ENCODE results near the gene OR52E4.

DNA sequence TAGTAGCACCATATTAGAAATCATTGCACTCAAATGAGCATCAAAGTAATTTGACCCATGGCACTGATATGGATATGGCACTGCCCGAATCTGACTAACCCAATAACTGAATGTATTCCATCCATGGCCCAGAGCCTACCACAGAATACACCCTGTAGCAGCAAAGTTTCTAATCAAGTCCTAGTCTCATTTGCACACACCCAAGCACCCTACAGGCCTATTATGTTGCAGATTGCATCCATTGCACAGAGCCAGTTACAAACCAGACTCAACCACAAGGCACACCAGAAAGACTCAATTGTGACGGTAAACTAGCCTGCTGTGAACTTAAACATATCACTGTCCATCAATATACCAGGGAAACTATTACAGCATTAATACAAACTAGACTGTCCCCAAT, 19.1 kb downstream of the OR52E4 start:
- TF ChIP-seq, protein P1, sequence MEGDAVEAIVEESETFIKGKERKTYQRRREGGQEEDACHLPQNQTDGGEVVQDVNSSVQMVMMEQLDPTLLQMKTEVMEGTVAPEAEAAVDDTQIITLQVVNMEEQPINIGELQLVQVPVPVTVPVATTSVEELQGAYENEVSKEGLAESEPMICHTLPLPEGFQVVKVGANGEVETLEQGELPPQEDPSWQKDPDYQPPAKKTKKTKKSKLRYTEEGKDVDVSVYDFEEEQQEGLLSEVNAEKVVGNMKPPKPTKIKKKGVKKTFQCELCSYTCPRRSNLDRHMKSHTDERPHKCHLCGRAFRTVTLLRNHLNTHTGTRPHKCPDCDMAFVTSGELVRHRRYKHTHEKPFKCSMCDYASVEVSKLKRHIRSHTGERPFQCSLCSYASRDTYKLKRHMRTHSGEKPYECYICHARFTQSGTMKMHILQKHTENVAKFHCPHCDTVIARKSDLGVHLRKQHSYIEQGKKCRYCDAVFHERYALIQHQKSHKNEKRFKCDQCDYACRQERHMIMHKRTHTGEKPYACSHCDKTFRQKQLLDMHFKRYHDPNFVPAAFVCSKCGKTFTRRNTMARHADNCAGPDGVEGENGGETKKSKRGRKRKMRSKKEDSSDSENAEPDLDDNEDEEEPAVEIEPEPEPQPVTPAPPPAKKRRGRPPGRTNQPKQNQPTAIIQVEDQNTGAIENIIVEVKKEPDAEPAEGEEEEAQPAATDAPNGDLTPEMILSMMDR (IDR thresholded peaks at IDR 0.05) = no peak
- TF ChIP-seq, protein P2, sequence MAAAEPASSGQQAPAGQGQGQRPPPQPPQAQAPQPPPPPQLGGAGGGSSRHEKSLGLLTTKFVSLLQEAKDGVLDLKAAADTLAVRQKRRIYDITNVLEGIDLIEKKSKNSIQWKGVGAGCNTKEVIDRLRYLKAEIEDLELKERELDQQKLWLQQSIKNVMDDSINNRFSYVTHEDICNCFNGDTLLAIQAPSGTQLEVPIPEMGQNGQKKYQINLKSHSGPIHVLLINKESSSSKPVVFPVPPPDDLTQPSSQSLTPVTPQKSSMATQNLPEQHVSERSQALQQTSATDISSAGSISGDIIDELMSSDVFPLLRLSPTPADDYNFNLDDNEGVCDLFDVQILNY (CRISPR knock-in tag; IDR thresholded peaks at IDR 0.05) = no peak
- TF ChIP-seq TCF7 (CRISPR knock-in tag; IDR thresholded peaks at IDR 0.05; ENCODE audit: low read depth) = no peak
- TF ChIP-seq, protein P3, sequence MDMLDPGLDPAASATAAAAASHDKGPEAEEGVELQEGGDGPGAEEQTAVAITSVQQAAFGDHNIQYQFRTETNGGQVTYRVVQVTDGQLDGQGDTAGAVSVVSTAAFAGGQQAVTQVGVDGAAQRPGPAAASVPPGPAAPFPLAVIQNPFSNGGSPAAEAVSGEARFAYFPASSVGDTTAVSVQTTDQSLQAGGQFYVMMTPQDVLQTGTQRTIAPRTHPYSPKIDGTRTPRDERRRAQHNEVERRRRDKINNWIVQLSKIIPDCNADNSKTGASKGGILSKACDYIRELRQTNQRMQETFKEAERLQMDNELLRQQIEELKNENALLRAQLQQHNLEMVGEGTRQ (CRISPR knock-in tag; IDR thresholded peaks at IDR 0.05) = no peak
- no peak for TF ChIP-seq FOXK1 (CRISPR knock-in tag; IDR thresholded peaks at IDR 0.05)
- TF ChIP-seq ZNF263 (CRISPR knock-in tag; IDR thresholded peaks at IDR 0.05; ENCODE audit: low read depth) = no peak
- no peak for TF ChIP-seq ZNF317 (CRISPR knock-in tag; IDR thresholded peaks at IDR 0.05; ENCODE audit: borderline replicate concordance, low read depth)
- TF ChIP-seq, protein P4, sequence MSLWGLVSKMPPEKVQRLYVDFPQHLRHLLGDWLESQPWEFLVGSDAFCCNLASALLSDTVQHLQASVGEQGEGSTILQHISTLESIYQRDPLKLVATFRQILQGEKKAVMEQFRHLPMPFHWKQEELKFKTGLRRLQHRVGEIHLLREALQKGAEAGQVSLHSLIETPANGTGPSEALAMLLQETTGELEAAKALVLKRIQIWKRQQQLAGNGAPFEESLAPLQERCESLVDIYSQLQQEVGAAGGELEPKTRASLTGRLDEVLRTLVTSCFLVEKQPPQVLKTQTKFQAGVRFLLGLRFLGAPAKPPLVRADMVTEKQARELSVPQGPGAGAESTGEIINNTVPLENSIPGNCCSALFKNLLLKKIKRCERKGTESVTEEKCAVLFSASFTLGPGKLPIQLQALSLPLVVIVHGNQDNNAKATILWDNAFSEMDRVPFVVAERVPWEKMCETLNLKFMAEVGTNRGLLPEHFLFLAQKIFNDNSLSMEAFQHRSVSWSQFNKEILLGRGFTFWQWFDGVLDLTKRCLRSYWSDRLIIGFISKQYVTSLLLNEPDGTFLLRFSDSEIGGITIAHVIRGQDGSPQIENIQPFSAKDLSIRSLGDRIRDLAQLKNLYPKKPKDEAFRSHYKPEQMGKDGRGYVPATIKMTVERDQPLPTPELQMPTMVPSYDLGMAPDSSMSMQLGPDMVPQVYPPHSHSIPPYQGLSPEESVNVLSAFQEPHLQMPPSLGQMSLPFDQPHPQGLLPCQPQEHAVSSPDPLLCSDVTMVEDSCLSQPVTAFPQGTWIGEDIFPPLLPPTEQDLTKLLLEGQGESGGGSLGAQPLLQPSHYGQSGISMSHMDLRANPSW (CRISPR knock-in tag; conservative IDR thresholded peaks at IDR 0.05; ENCODE audit: low read depth) = no peak
- TF ChIP-seq ESRRA (CRISPR knock-in tag; IDR thresholded peaks at IDR 0.05; ENCODE audit: borderline replicate concordance) = no peak
- TF ChIP-seq ZNF416 (CRISPR knock-in tag; IDR thresholded peaks at IDR 0.05) = no peak
- TF ChIP-seq CREB1 (CRISPR knock-in tag; IDR thresholded peaks at IDR 0.05) = no peak
- TF ChIP-seq, protein P5, sequence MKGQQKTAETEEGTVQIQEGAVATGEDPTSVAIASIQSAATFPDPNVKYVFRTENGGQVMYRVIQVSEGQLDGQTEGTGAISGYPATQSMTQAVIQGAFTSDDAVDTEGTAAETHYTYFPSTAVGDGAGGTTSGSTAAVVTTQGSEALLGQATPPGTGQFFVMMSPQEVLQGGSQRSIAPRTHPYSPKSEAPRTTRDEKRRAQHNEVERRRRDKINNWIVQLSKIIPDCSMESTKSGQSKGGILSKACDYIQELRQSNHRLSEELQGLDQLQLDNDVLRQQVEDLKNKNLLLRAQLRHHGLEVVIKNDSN (CRISPR knock-in tag; IDR thresholded peaks at IDR 0.05) = no peak
